ENCODE measurements around the gene ERVK3-1.
A peak's percentile ranks its signal among the peaks of the same experiment; 100 is the strongest.
"Not testable (repeated sequence)": the region's sequence is repeated elsewhere in the genome, so short reads cannot be mapped to it uniquely, and the experiment has no call there.

ERVK3-1 gene

GRCh38 chr19:58346961-58347929, 42.1 kb downstream of the ERVK3-1 start:
- peak; percentile 76 for DNase-seq

- DNase-seq = not testable (repeated sequence)
Measured at GRCh38 chr19:58348080-58348479, 42.9 kb downstream of the ERVK3-1 start.

- DNase-seq = no peak
Measured at GRCh38 chr19:58349590-58349989, 44.4 kb downstream of the ERVK3-1 start.

DNA sequence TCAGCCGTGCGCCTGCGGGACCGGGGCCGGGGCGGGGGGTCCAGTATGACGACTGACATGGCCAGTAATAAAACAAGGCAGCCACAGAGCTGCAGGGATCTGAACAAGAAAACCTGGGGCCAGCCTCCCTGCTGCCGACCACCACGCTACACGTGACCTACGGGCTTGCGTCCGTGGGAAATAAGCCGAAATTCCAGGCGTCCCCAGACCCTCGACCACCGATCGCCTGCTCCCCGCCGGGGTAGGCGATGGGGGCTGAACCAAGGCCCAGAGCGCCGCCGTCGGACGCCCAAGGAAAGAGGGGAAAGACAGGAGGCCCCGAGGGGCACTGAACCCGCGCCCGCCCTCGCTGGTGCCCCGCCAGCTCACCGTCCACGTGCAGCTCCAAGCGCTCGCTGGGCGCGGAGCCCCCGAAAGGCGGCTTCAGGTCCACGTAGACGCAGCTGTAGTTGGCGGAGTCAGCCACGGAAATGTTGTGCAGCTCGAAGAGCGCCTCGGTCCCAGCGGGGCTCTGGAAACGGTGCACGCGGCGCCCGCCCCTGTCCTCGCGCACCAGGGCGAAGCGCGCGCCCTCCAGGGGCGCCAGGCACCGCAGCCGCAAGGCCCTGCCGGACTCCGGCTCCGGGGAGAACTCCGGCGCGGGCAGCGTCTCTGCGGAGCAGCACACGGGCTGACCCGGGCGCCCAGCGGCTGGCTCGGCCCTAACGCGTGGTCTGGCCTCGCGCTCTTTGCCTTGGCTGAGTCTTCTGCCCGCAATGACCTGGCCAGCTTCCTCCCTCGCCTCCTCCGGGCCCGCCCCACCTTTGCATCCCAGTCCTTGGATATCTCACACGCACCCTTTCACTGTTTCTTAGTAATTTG, 45.1 kb downstream of the ERVK3-1 start:
- no peak for DNase-seq

DNA sequence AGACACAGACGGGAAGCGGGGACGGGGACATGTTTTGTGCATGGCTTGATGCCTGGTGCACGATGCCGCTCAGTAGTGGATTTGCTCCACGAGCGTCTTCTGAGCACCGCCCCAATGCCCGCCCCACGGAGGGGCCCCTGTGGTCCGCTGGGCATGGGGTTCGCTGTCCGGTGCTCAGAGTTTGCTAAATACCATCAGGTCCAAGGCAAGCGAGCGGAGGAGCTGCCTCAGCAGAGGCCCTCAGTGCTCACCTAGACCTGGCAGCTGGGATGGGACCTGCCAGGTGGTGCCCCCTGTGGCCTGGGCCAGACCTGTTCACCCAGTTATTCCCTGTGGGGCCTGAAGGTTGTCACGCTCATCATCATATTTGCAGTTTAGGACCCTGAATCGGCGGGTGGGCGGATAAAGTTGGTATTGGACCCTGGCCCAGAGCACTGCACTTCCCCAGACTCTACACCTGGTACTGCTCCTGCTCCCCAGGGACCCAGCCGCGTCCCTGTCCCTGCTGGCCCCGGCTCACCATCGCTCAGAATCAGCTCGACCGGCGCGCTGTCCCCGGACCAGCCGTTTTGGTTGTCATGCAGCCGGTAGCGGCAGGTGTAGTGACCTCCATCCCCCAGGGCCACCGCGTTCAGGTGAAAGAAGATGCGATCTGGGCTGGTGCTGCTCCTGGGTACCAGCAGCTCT, 45.8 kb downstream of the ERVK3-1 start:
- DNase-seq = no peak

GRCh38 chr19:58351558-58351878, 46.3 kb downstream of the ERVK3-1 start:
- DNase-seq = no peak

GRCh38 chr19:58351990-58352755, 47.0 kb downstream of the ERVK3-1 start:
- DNase-seq = no peak

- DNase-seq = no peak
Measured at GRCh38 chr19:58352760-58353671, 47.8 kb downstream of the ERVK3-1 start, which contains the start of gene A1BG. A1BG (minus strand) TSS chr19:58353492; CDS start chr19:58353437, 55 bp downstream.

DNA sequence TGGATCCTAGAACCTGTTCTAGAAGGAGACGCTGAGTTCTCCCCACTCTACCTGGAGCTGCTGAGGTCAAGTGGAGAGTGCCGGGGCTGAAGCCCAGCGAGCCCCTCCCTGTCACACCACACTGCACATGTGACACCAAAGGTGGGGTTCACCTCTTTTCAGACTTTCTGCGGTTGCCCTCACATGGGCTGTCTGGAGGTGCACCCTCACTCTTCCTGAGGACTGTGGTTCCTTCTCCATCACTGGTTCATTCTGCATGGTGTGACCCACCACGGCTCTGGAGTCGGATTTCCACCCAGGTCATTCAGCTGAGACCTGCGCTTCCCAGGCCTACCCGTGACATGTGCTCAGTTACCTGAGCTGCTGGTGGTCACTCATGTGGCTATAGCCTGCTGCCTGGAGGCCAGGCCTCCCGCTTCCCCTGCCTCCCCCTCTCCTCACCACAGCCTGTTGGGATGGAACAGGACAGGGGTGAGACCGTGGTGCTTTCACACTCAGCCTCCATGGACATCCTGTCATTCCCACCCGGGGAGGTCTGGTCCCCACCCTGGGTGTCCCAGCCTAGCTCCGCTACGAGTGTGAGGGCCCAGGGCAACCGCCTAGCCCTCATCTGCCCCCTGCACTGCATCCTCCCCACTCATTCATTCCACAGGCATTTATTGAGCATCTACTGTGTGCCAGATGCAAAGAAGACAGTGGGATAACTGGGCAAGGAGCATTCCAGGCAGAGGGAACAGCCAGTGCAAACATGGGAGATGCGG, 48.7 kb downstream of the ERVK3-1 start:
- DNase-seq = no peak

- DNase-seq = no peak
Measured at GRCh38 chr19:58354478-58355030, 49.4 kb downstream of the ERVK3-1 start.

- no peak for DNase-seq
Measured at GRCh38 chr19:58355215-58355796, 50.1 kb downstream of the ERVK3-1 start.

DNA sequence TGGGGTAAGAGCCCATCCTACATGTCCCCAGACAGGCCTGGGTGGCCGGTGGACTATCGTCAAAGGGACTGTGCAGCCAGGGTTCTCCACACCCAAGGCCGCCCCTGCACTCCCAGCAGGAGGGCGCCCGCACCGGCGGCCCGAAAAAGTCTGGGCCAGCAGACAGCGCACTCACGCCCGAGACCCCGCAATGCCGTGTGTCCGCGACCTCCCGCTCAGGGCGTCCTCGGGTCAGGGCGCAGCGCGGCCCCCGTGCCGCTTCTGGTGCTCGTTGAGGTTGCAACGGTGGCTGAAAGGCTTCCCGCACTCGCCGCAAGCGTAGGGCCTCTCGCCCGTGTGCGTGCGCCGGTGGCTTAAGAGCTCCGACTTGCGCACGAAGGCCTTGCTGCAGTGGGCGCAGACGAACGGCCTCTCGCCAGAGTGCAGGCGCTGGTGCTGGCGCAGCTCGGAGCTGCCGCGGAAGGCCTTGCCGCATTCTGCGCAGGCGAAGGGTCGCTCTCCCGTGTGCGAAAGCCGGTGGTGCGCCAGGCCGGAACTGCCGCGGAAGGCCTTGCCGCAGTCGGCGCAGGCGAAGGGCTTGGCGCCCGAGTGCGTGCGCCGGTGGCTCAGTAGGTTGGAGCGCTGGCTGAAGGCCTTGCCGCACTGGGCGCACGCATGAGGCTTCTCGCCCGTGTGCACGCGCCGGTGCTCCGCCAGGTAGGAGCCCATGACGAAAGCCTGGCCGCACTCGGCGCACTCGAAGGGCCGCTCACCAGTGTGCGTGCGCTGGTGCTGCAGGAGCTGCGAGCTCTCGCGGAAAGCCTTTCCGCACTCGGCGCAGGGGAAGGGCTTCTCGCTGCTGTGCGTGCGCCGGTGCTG, 51.0 kb downstream of the ERVK3-1 start:
- DNase-seq = no peak

- DNase-seq = no peak
Measured at GRCh38 chr19:58356766-58357480, 51.7 kb downstream of the ERVK3-1 start.

- no peak for DNase-seq
Measured at GRCh38 chr19:58357481-58358145, 52.4 kb downstream of the ERVK3-1 start.

- peak; percentile 67 for DNase-seq
Measured at GRCh38 chr19:58361900-58362271, 56.7 kb downstream of the ERVK3-1 start.

- DNase-seq = peak; percentile 92
Measured at GRCh38 chr19:58362272-58362994, 57.3 kb downstream of the ERVK3-1 start, which contains the start of gene ZNF497. ZNF497 (minus strand) TSS chr19:58362751; CDS start chr19:58357635, 5,116 bp downstream.

GRCh38 chr19:58364146-58364545, 59.0 kb downstream of the ERVK3-1 start:
- DNase-seq = no peak

All from NCI-H2171 treated with DMSO at 0.1 percent for 48 hours (cell line).